CD4-positive, CD25-positive, alpha-beta regulatory T cell (primary cell): Measurements from ENCODE around the gene TRIO. TPM values are rescaled to one million over a fixed set of nuclear protein-coding genes. Genes with fewer than 3 reads are reported as not detected.
A peak's percentile ranks its signal among the peaks of the same experiment; 100 is the strongest.
"Not testable (repeated sequence)": the region's sequence is repeated elsewhere in the genome, so short reads cannot be mapped to it uniquely, and the experiment has no call there.

ENCODE experiments used
- ATAC-seq, 2 donors: fragments of 150-1000 bp; cut with Tn5 transposase; one replicate each; pipeline ENCODE4 v1.10.0; 2021; ENCODE audit warnings: low read depth in 2 of 2, moderate number of reproducible peaks in 2 of 2, moderate library complexity in 1 of 2
- DNase-seq, 3 donors: peaks; one replicate each; pipeline versions ENCODE4 v3.0.0 to v3.0.0-alpha.2; 2012 to 2022; ENCODE audit warnings: mixed read lengths in 1 of 3
- H3K27ac ChIP-seq: one replicate; pipeline ENCODE4 v1.7.0; 2013; ENCODE audit warnings: mild to moderate bottlenecking, low read length; ENCODE audit not compliant: insufficient read depth, poor library complexity, severe bottlenecking
- H3K27me3 ChIP-seq: one replicate; pipeline ENCODE4 v1.7.0; 2013; ENCODE audit warnings: low read length; ENCODE audit not compliant: control insufficient read depth, insufficient read depth
- H3K36me3 ChIP-seq: one replicate; pipeline ENCODE4 v1.7.0; 2013; ENCODE audit warnings: mild to moderate bottlenecking, low read length, moderate library complexity; ENCODE audit not compliant: control insufficient read depth, insufficient read depth
- H3K4me1 ChIP-seq: 2 replicates; pipeline ENCODE4 v1.7.0; 2013; ENCODE audit warnings: mild to moderate bottlenecking, low read length; ENCODE audit not compliant: insufficient read depth, control insufficient read depth, poor library complexity, severe bottlenecking
- H3K4me3 ChIP-seq: one replicate; pipeline ENCODE4 v1.7.0; 2013; ENCODE audit warnings: low read depth, mild to moderate bottlenecking, low read length, moderate library complexity
- H3K9me3 ChIP-seq, 2 experiments: 1 replicate in 1 of 2; 2 replicates in 1 of 2; pipeline ENCODE4 v1.7.0; 2013; ENCODE audit warnings: low read length in 2 of 2, mild to moderate bottlenecking in 1 of 2, moderate library complexity in 1 of 2; ENCODE audit not compliant: control insufficient read depth in 2 of 2
- H3K27ac Mint-ChIP-seq, 3 donors: one replicate each; pipeline ENCODE4 v1.8.0; 2020 to 2022; ENCODE audit warnings: mild to moderate bottlenecking in 3 of 3, mixed read lengths in 3 of 3, moderate library complexity in 2 of 3
- H3K27me3 Mint-ChIP-seq: one replicate; pipeline ENCODE4 v1.8.0; 2022; ENCODE audit warnings: mild to moderate bottlenecking, mixed read lengths
- H3K36me3 Mint-ChIP-seq: one replicate; pipeline ENCODE4 v1.8.0; 2020; ENCODE audit warnings: mixed read lengths
- H3K4me1 Mint-ChIP-seq, 4 donors: one replicate each; pipeline ENCODE4 v1.8.0; 2020 to 2022; ENCODE audit warnings: mixed read lengths in 4 of 4, mild to moderate bottlenecking in 1 of 4
- H3K4me3 Mint-ChIP-seq, 4 donors: one replicate each; pipeline ENCODE4 v1.8.0; 2020 to 2022; ENCODE audit warnings: mild to moderate bottlenecking in 4 of 4, mixed read lengths in 4 of 4, moderate library complexity in 3 of 4
- H3K9me3 Mint-ChIP-seq, 7 donors: one replicate each; pipeline ENCODE4 v1.8.0; 2020 to 2022; ENCODE audit warnings: mixed read lengths in 7 of 7, mild to moderate bottlenecking in 3 of 7, moderate library complexity in 2 of 7
- polyA plus RNA-seq, 4 donors: library from polyadenylated mRNA; unstranded; fragments of 300-500 nt; fragmentation: Illumina TruSeq; gene quantifications; one replicate each; pipeline ENCODE4 v1.2.3, GENCODE V29; 2021
- total RNA-seq: library from RNA; stranded (reverse); gene quantifications from one replicate; pipeline ENCODE4 v1.2.3, GENCODE V29; 2022

The TRIO gene
- total and polyA plus RNA-seq, 5 donors from 2014 or later = 1.2 to 7.6 (median 1.8) TPM

GRCh38 chr5:14432931-14433589 is 289.9 kb downstream of the TRIO start:
- Histone ChIP-seq H3K27ac (no peak overlapping the region), H3K4me1 (no peaks in the 10 kb centered on the region), H3K4me3 (no peak overlapping the region), H3K27me3 (no peaks in the 10 kb centered on the region), H3K36me3 (no peaks in the 10 kb centered on the region), H3K9me3 (no peaks in the 10 kb centered on the region)
- no peaks in the 10 kb centered on the region for H3K27me3 Mint-ChIP-seq
- H3K4me1 Mint-ChIP-seq = peaks cover 3 to 23% (median 13%) of the 10 kb centered on the region in 4 donors
- H3K9me3 Mint-ChIP-seq = peaks cover 0 to 4% (median 0%) of the 10 kb centered on the region in 7 donors
- peaks cover 3% of the 10 kb centered on the region for H3K36me3 Mint-ChIP-seq
- H3K27ac Mint-ChIP-seq = no peak overlapping the region
- ATAC-seq = no peak
- H3K4me3 Mint-ChIP-seq = no peak overlapping the region
- no peak for DNase-seq

DNA sequence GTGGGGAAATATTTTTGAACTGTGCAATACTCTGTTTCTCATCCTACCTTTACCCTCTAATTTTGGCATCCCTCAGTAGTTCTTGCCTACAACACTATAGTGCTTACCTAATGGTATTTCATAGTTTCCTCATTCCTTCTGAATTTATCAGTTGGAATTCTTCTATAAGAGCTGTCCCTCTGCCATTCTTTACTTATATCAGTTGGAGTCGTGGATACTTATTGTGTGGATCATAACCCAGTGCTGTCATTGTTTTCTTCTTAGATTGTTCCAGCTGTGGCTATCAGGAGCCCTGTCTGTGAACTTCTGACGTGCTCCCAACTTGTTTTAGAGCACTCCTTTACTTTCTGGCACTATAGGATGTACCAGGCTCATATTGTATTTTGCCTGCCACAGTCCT is 292.3 kb downstream of the TRIO start:
- peaks cover 4 to 29% (median 18%) of the 10 kb centered on the region in 4 donors for H3K4me1 Mint-ChIP-seq
- H3K4me3 Mint-ChIP-seq = no peak overlapping the region
- DNase-seq = no peak
- Histone ChIP-seq H3K9me3 (no peaks in the 10 kb centered on the region), H3K36me3 (no peaks in the 10 kb centered on the region), H3K4me1 (no peaks in the 10 kb centered on the region), H3K4me3 (no peak overlapping the region), H3K27me3 (no peaks in the 10 kb centered on the region), H3K27ac (no peak overlapping the region)
- peaks cover 0 to 4% (median 0%) of the 10 kb centered on the region in 7 donors for H3K9me3 Mint-ChIP-seq
- no peaks in the 10 kb centered on the region for H3K27me3 Mint-ChIP-seq
- ATAC-seq = no peak
- H3K36me3 Mint-ChIP-seq = peaks cover 3% of the 10 kb centered on the region
- H3K27ac Mint-ChIP-seq = no peak overlapping the region

DNA sequence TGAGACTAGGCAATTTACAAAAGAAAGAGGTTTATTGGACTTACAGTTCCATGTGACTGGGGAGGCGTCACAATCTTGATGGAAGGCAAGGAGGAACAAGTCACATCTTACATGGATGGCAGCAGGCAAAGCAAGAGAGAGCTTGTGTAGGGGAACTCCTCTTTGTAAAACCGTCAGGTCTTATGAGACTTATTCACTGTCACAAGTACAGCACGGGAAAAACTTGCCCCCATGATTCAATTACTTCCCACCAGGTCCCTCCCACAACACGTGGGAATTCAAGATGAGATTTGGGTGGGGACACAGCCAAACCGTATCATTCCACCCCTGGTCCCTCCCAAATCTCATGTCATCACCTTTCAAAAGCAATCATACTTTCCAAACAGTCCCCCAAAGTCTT is 293.0 kb downstream of the TRIO start:
- H3K4me3 Mint-ChIP-seq, H3K4me3 ChIP-seq, H3K36me3 ChIP-seq, H3K9me3 ChIP-seq, ATAC-seq, H3K27me3 ChIP-seq, H3K4me1 ChIP-seq, H3K9me3 Mint-ChIP-seq, H3K27me3 Mint-ChIP-seq, H3K36me3 Mint-ChIP-seq, H3K27ac ChIP-seq, DNase-seq: not testable (repeated sequence)
- H3K4me1 Mint-ChIP-seq = peaks cover 4 to 29% (median 18%) of the 10 kb centered on the region in 4 donors
- peak overlapping the region in 1 of 3 donors; percentile 25 for H3K27ac Mint-ChIP-seq

GRCh38 chr5:14436801-14437542 is 293.8 kb downstream of the TRIO start:
- peaks cover 3% of the 10 kb centered on the region for H3K36me3 Mint-ChIP-seq
- no peaks in the 10 kb centered on the region for H3K9me3 ChIP-seq
- H3K27ac Mint-ChIP-seq = peak overlapping the region; percentile 2 to 64 (median 26)
- H3K36me3 ChIP-seq = no peaks in the 10 kb centered on the region
- ATAC-seq (no peak), DNase-seq (peak in 1 of 3 donors; percentile 54)
- peaks cover 0 to 4% (median 0%) of the 10 kb centered on the region in 7 donors for H3K9me3 Mint-ChIP-seq
- no peak overlapping the region for H3K4me3 ChIP-seq
- peak overlapping the region in 1 of 4 donors; percentile 68 for H3K4me3 Mint-ChIP-seq
- H3K4me1 Mint-ChIP-seq = peaks cover 4 to 29% (median 18%) of the 10 kb centered on the region in 4 donors
- no peaks in the 10 kb centered on the region for H3K4me1 ChIP-seq
- no peaks in the 10 kb centered on the region for H3K27me3 ChIP-seq
- H3K27me3 Mint-ChIP-seq = no peaks in the 10 kb centered on the region
- no peak overlapping the region for H3K27ac ChIP-seq

DNA sequence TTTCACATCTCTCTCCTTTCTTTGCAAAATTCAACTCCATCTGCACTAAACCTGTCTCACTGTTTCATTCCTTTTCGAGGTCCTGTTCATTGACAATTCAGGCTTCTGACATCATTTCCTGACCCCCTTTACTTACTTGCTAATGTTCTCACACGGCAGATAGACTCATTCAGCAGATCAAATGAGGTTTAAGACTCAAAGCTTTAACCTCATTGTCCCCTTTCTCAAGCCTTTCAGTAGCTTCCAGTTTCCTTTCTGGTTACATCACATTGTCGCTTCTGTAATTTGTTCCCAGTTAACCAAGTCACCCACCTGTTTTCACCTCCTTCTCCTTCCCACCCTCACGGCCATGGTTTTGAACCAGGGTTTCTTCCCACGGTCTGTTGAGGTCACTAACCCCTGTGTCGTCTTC is 295.1 kb downstream of the TRIO start:
- Mint-ChIP-seq H3K27me3 (peaks cover 6% of the 10 kb centered on the region), H3K9me3 (peaks cover 0 to 4% (median 0%) of the 10 kb centered on the region in 7 donors), H3K4me3 (peak overlapping the region in 2 of 4 donors; percentile 7 to 13), H3K27ac (peak overlapping the region in 2 of 3 donors; percentile 2 to 83), H3K36me3 (peaks cover 3% of the 10 kb centered on the region), H3K4me1 (peaks cover 4 to 27% (median 18%) of the 10 kb centered on the region in 4 donors)
- Histone ChIP-seq H3K36me3 (no peaks in the 10 kb centered on the region), H3K4me3 (no peak overlapping the region), H3K4me1 (no peaks in the 10 kb centered on the region), H3K27ac (no peak overlapping the region), H3K9me3 (no peaks in the 10 kb centered on the region), H3K27me3 (no peaks in the 10 kb centered on the region)
- DNase-seq = peak in 2 of 3 donors; percentile 14 to 52
- ATAC-seq = no peak

DNA sequence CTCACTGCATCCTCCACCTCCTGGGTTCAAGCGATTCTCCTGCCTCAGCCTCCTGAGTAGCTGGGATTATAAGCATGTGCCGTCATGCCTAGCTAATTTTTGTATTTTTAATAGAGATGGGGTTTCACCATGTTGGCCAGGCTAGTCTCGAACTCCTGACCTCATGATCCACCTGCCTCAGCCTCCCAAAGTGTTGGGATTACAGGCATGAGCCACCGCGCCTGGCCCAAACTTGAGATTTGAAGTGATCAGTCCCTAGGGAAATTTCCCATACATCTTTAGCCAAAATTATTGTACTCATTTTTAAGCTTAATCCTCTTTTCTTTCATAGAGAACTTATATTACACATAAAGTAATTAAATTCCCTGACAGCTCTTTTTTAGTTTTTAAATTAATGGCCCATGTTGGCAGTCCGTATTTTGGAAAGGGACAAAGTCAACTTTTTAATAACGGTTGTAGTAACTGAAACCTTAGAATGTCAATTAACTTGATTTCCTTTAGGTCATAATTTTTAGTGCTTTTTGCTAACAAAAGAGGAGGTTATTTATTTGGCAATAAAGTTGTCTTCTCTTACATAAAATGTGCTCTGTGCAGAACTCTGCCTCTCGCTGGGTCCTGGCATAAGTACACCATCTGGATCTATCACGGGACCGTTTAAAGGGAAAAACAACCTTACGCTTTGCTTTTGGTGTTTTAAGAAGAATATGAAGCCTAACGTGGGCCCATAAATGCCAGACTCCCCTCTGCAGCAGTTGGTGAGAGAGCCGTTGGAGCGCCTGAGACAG is 296.1 kb downstream of the TRIO start:
- Histone ChIP-seq H3K9me3 (no peaks in the 10 kb centered on the region), H3K4me3 (no peak overlapping the region), H3K27ac (no peak overlapping the region), H3K36me3 (no peaks in the 10 kb centered on the region), H3K27me3 (no peaks in the 10 kb centered on the region), H3K4me1 (no peaks in the 10 kb centered on the region)
- H3K9me3 Mint-ChIP-seq = peaks cover 0 to 4% (median 0%) of the 10 kb centered on the region in 7 donors
- H3K4me3 Mint-ChIP-seq = no peak overlapping the region
- peaks cover 6% of the 10 kb centered on the region for H3K27me3 Mint-ChIP-seq
- peaks cover 3% of the 10 kb centered on the region for H3K36me3 Mint-ChIP-seq
- H3K27ac Mint-ChIP-seq = no peak overlapping the region
- no peak for DNase-seq
- H3K4me1 Mint-ChIP-seq = peaks cover 4 to 27% (median 18%) of the 10 kb centered on the region in 4 donors
- no peak for ATAC-seq

DNA sequence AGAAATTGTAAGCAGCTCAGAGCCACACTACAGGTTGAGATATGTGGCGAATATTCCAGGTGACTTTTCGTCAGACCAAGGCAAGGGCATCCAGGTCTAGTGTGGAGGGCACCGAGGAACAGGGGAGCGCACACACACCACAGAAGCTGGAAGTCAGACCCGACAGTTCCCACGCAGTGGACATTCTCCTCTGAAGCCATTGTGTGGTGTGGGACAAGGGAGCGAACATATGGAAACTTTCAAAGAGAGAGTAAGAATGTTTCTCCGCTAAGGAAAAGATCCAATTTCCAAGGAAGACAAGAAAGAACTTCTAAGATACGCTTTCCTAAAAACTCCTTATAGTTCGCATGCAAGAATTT is 297.1 kb downstream of the TRIO start:
- peaks cover 9% of the 10 kb centered on the region for H3K27me3 Mint-ChIP-seq
- Histone ChIP-seq H3K9me3 (no peaks in the 10 kb centered on the region), H3K27ac (no peak overlapping the region), H3K4me1 (no peaks in the 10 kb centered on the region), H3K36me3 (no peaks in the 10 kb centered on the region), H3K27me3 (no peaks in the 10 kb centered on the region), H3K4me3 (no peak overlapping the region)
- DNase-seq = no peak
- ATAC-seq = no peak
- no peak overlapping the region for H3K27ac Mint-ChIP-seq
- H3K4me3 Mint-ChIP-seq = no peak overlapping the region
- peaks cover 0 to 2% (median 0%) of the 10 kb centered on the region in 7 donors for H3K9me3 Mint-ChIP-seq
- no peaks in the 10 kb centered on the region for H3K36me3 Mint-ChIP-seq
- peaks cover 4 to 29% (median 19%) of the 10 kb centered on the region in 4 donors for H3K4me1 Mint-ChIP-seq
